GM12878 (cell line): ENCODE data around the gene RCAN2. TPM values are rescaled to one million over a fixed set of nuclear protein-coding genes. Genes with fewer than 3 reads are reported as not detected.

Source experiments
- ATAC-seq: fragments of 200-7000 bp; cut with Tn5 transposase; 3 replicates; pipeline ENCODE4 v1.9.1; 2020; ENCODE audit warnings: mild to moderate bottlenecking, moderate library complexity
- BruUV-seq: library from RNA; stranded (reverse); fragments of 400-500 nt; replicated peaks from 2 replicates; lab custom pipeline; 2021; lab: Mats Ljungman, UMichigan
- CTCF ChIA-PET: fragments of 300-600 bp; sonication (Branson Sonifier 250); formaldehyde crosslinking; extraction: SDS; loops from one replicate; lab custom pipeline; 2021; ENCODE audit warnings: inconsistent platforms; lab: Yijun Ruan, JAX
- POLR2A ChIA-PET: fragments of 350-600 bp; formaldehyde crosslinking; extraction: SDS; loops from one replicate; lab custom pipeline; 2021; ENCODE audit warnings: inconsistent platforms; lab: Charles Lee
- RAD21 ChIA-PET: fragments of 300-600 bp; sonication (Branson Sonifier 250); formaldehyde crosslinking; loops from one replicate; lab custom pipeline; 2023; ENCODE audit warnings: antibody characterized with exemption; ENCODE audit not compliant: unreplicated experiment; lab: Charles Lee
- SMC1A ChIA-PET: fragments of 300-600 bp; sonication (Branson Sonifier 250); formaldehyde crosslinking; loops from one replicate; lab custom pipeline; 2023; ENCODE audit not compliant: unreplicated experiment, uncharacterized antibody; lab: Charles Lee
- DNase-seq: peaks from one replicate; pipeline ENCODE4 v3.0.0-alpha.2; 2011; ENCODE audit warnings: low read depth, low spot score
- FAIRE-seq: peaks from 3 replicates; lab custom pipeline; 2011; peaks lifted over from hg19 to GRCh38; lab: Jason Lieb, UNC
- H2AFZ ChIP-seq: 2 replicates; pipeline ENCODE4 v1.6.0; 2011; ENCODE audit warnings: low read depth, low read length, control low read depth; ENCODE audit not compliant: control insufficient read depth
- H3K27ac ChIP-seq: 2 replicates; pipeline ENCODE4 v1.5.1; 2011; ENCODE audit warnings: control low read depth; ENCODE audit not compliant: control insufficient read depth, insufficient read depth
- H3K27me3 ChIP-seq, 2 experiments: replicated peaks in 1 of 2; 2 replicates each; pipeline versions ENCODE4 v1.6.0 to v1.6.1; 2011; ENCODE audit warnings: low read length in 1 of 2; ENCODE audit not compliant: control insufficient read depth in 2 of 2, insufficient read depth in 2 of 2
- H3K36me3 ChIP-seq, 2 experiments: 2 replicates each; pipeline ENCODE4 v1.5.1; 2011; ENCODE audit warnings: low read length in 1 of 2; ENCODE audit not compliant: control insufficient read depth in 2 of 2, insufficient read depth in 2 of 2
- H3K4me1 ChIP-seq: 2 replicates; pipeline ENCODE4 v1.6.1; 2011; ENCODE audit warnings: mild to moderate bottlenecking, low read length, moderate library complexity, mixed read lengths; ENCODE audit not compliant: control insufficient read depth, insufficient read depth
- H3K4me2 ChIP-seq: 2 replicates; pipeline ENCODE4 v1.6.0; 2011; ENCODE audit warnings: control low read depth; ENCODE audit not compliant: control insufficient read depth, insufficient read depth
- H3K4me3 ChIP-seq: fragments of 200-600 bp; sonication (generic); 2 replicates; pipeline ENCODE4 v1.5.1; 2016
- H3K79me2 ChIP-seq: 2 replicates; pipeline ENCODE4 v1.6.0; 2011; ENCODE audit warnings: low read length; ENCODE audit not compliant: control insufficient read depth, insufficient read depth
- H3K9ac ChIP-seq: 2 replicates; pipeline ENCODE4 v1.8.0; 2011; ENCODE audit warnings: low read length, control low read depth, mixed read lengths; ENCODE audit not compliant: control insufficient read depth, insufficient read depth
- H3K9me3 ChIP-seq: replicated peaks from 3 replicates; pipeline ENCODE4 v1.5.1; 2011; ENCODE audit warnings: mild to moderate bottlenecking, low read length; ENCODE audit not compliant: control insufficient read depth, insufficient read depth
- H4K20me1 ChIP-seq: 2 replicates; pipeline ENCODE4 v1.6.0; 2011; ENCODE audit not compliant: control insufficient read depth, insufficient read depth
- CUX1 ChIP-seq: IDR thresholded peaks from 2 replicates; pipeline ENCODE4 v1.6.1; 2012; ENCODE audit warnings: improper control_type of control experiment, low read depth, low read length; ENCODE audit not compliant: insufficient replicate concordance
- HDGF ChIP-seq: fragments of 450-650 bp; IDR thresholded peaks from 2 replicates; pipeline ENCODE4 v1.6.1; 2016; ENCODE audit warnings: antibody characterized with exemption
- MEF2A ChIP-seq: IDR thresholded peaks from 2 replicates; pipeline ENCODE4 v1.6.1; 2011; ENCODE audit warnings: low read depth, mild to moderate bottlenecking, low read length, moderate library complexity; ENCODE audit not compliant: insufficient read depth
- RAD21 ChIP-seq: IDR thresholded peaks from 2 replicates; pipeline ENCODE4 v1.6.1; 2011; ENCODE audit warnings: mild to moderate bottlenecking, low read depth, low read length, moderate library complexity; ENCODE audit not compliant: insufficient read depth
- RBBP5 ChIP-seq: fragments of 200-600 bp; sonication (generic); conservative IDR thresholded peaks from 2 replicates; pipeline ENCODE4 v1.6.1; 2016
- REST ChIP-seq: IDR thresholded peaks from 2 replicates; pipeline ENCODE4 v1.6.1; 2012; ENCODE audit warnings: mild to moderate bottlenecking, low read depth, low read length
- SMARCA5 ChIP-seq: fragments of 450-650 bp; IDR thresholded peaks from 2 replicates; pipeline ENCODE4 v1.6.1; 2017; ENCODE audit warnings: mild to moderate bottlenecking
- ZBTB40 ChIP-seq: fragments of 450-650 bp; IDR thresholded peaks from 2 replicates; pipeline ENCODE4 v1.6.1; 2016; ENCODE audit warnings: mild to moderate bottlenecking, moderate library complexity, borderline replicate concordance
- ZNF207 ChIP-seq: fragments of 450-650 bp; IDR thresholded peaks from 2 replicates; pipeline ENCODE4 v1.6.1; 2014; ENCODE audit warnings: antibody characterized with exemption, mild to moderate bottlenecking, borderline replicate concordance
- ZNF274 ChIP-seq: IDR thresholded peaks from one replicate; pipeline ENCODE4 v1.8.0; 2011; ENCODE audit not compliant: insufficient read length, insufficient read depth
- WGBS: methylation state at CpG from one replicate; pipeline ENCODE4 v1.1.6; 2016; ENCODE audit warnings: low lambda C conversion rate; ENCODE audit not compliant: insufficient replicate concordance, insufficient coverage; ENCODE audit errors: missing lambda C conversion rate; 5-methylcytosine and 5-hydroxymethylcytosine counted together
- in situ Hi-C: fragments of 300-500 bp; cut with MboI; formaldehyde crosslinking; loops from 9 replicates; pipeline ENCODE4 v1.14.3; 2018; ENCODE audit warnings: mixed read lengths
- intact Hi-C: fragments of 100-400 bp; cut with micrococcal nuclease; formaldehyde crosslinking; loops from one replicate; pipeline ENCODE4 v1.14.2; 2022; ENCODE audit not compliant: unreplicated experiment
- polyA plus RNA-seq, 11 experiments: library from polyadenylated mRNA; depleted of rRNA in 4 of 11; unstranded in 6 of 11; stranded (reverse) in 5 of 11; fragments of >200 nt; fragmentation: Nextera tagmentation in 4 of 11; fragmentation: Illumina TruSeq in 1 of 11; extraction: Ambion mirVana in 4 of 11; extraction: Trizol in 1 of 11; gene quantifications; 1 replicate in 1 of 11; 2 replicates in 10 of 11; pipeline versions ENCODE4 v1.2.1 to v1.2.3, GENCODE V29; 2011 to 2016; ENCODE audit warnings: inconsistent platforms in 2 of 11, missing spikeins in 2 of 11, low read depth in 1 of 11
- total RNA-seq, 4 experiments: library from RNA; depleted of rRNA in 3 of 4; stranded (reverse); fragments of >200 nt in 3 of 4; fragmentation: Illumina TruSeq in 1 of 4; extraction: Trizol in 1 of 4; gene quantifications; 2 replicates each; pipeline versions ENCODE4 v1.2.1 to v1.2.3, GENCODE V29; 2013 to 2021

RCAN2 gene
- total and polyA plus RNA-seq, 10 of the 15 experiments (the other 5 are each of a cell fraction or from before 2014, with no cell fraction given) = 0.06 TPM; not detected in 9

GRCh38 chr6:46203391-46204177 is 287.7 kb downstream of the RCAN2 start:
- Histone ChIP-seq H4K20me1 (no peaks in the 10 kb centered on the region), H3K4me3 (no peak overlapping the region), H2AFZ (no peak overlapping the region), H3K27ac (no peak overlapping the region), H3K79me2 (no peaks in the 10 kb centered on the region), H3K4me1 (no peaks in the 10 kb centered on the region), H3K9ac (no peak overlapping the region), H3K36me3 (no peaks in the 10 kb centered on the region), H3K9me3 (no peaks in the 10 kb centered on the region; the same call in 2 of the 3 replicates), H3K27me3 (no peaks in the 10 kb centered on the region; a peak in 1 of 4 replicates), H3K4me2 (no peak overlapping the region)
- BruUV-seq = no TSS peak
- in situ Hi-C loops = no loop called here
- 0% methylated on average over 1 of the region's 2 CpGs for WGBS
- RAD21 ChIA-PET = no interaction called here
- POLR2A ChIA-PET = no interaction called here
- no peak for DNase-seq
- FAIRE-seq = no peak
- ATAC-seq = no peak
- intact Hi-C loops = no loop called here
- CTCF ChIA-PET = interaction anchor here (1.5 kb wide), 1 partner anchor 113 kb away, joined by 3 read pairs; no protein-coding TSS in a partner anchor
- SMC1A ChIA-PET = interaction anchor here (4.3 kb wide), 1 partner anchor 16 kb away, joined by 18 read pairs; no protein-coding TSS in a partner anchor
- TF ChIP-seq ZBTB40 (no peak), REST (no peak), SMARCA5 (no peak), ZNF207 (no peak), CUX1 (no peak), MEF2A (no peak), ZNF274 (no peak), HDGF (no peak), RBBP5 (no peak), RAD21 (no peak)
